A673 (cell line): ENCODE results near the gene TXNDC17.

Experiments used
- EZH2 ChIP-seq: fragments of 200-600 bp; sonication (generic); IDR thresholded peaks from 2 replicates; pipeline ENCODE4 v1.6.1; 2017; ENCODE audit warnings: borderline replicate concordance, low read depth, mild to moderate bottlenecking, mixed read lengths, antibody characterized with exemption, low read length; ENCODE audit not compliant: poor library complexity, severe bottlenecking
- TF ChIP-seq, protein P1 (sequence below): fragments of 300-800, 200-600 bp; sonication (generic); conservative IDR thresholded peaks from 2 replicates; pipeline ENCODE4 v1.5.1; 2017; ENCODE audit warnings: low read depth, mild to moderate bottlenecking, antibody characterized with exemption, low read length, moderate library complexity, mixed read lengths

DNA sequence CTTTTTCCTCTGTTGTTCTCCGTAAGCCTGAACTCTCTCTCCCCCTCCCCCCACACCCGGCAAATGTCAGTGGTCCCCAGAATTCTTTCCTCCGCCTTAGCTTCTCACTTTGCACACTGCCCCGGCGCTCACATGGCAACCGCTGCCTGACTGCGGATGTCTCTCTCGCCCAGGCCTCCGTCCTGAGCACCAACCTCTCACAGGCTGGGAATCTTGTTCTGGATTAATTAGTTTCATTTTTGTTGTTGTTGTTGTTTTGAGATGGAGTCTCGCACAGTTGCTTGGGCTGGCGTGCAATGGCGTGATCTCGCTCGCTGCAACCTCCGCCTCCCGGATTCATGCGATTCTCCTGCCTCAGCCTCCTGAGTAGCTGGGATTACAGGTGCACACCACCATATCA lies 27.4 kb downstream of the TXNDC17 start:
- TF ChIP-seq EZH2, result no peak
- TF ChIP-seq, protein P1, sequence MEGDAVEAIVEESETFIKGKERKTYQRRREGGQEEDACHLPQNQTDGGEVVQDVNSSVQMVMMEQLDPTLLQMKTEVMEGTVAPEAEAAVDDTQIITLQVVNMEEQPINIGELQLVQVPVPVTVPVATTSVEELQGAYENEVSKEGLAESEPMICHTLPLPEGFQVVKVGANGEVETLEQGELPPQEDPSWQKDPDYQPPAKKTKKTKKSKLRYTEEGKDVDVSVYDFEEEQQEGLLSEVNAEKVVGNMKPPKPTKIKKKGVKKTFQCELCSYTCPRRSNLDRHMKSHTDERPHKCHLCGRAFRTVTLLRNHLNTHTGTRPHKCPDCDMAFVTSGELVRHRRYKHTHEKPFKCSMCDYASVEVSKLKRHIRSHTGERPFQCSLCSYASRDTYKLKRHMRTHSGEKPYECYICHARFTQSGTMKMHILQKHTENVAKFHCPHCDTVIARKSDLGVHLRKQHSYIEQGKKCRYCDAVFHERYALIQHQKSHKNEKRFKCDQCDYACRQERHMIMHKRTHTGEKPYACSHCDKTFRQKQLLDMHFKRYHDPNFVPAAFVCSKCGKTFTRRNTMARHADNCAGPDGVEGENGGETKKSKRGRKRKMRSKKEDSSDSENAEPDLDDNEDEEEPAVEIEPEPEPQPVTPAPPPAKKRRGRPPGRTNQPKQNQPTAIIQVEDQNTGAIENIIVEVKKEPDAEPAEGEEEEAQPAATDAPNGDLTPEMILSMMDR, result no peak
